Measurements from ENCODE around the gene IPMK. TPM values are rescaled to one million over a fixed set of nuclear protein-coding genes. Genes with fewer than 3 reads are reported as not detected.
"Not testable (repeated sequence)": the region's sequence is repeated elsewhere in the genome, so short reads cannot be mapped to it uniquely, and the experiment has no call there.

Gene IPMK
- total RNA-seq, 1 donor from 2014 or later: 6.7 TPM

DNA sequence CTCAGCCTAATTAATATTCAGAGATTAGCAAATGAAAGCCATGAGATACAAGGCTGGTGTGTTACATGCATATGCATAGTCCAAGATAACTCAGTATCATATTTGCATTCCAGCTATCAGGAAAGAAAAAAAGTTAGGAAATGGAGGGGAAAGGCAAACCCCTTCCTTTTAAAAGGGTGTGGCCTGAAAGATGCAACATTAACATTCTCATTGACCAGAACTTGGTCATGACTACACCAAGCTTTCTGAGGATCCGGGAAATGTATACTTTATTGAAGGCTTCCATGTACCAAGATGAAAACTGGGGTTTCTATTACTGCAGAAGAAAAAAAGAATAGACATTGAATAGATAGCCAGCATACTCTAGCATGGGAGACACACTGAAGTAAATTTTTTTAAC lies 96.5 kb downstream of the IPMK start:
- Mint-ChIP-seq H3K4me3 (no peak overlapping the region), H3K4me1 (no peaks in the 10 kb centered on the region), H3K27me3 (ENCODE audit: low read depth) (peaks cover 2% of the 10 kb centered on the region), H3K36me3 (ENCODE audit: low read depth) (no peaks in the 10 kb centered on the region), H3K9me3 (no peaks in the 10 kb centered on the region), H3K27ac (ENCODE audit: unreplicated experiment) (no peak overlapping the region)
- TF ChIP-seq, protein P1, sequence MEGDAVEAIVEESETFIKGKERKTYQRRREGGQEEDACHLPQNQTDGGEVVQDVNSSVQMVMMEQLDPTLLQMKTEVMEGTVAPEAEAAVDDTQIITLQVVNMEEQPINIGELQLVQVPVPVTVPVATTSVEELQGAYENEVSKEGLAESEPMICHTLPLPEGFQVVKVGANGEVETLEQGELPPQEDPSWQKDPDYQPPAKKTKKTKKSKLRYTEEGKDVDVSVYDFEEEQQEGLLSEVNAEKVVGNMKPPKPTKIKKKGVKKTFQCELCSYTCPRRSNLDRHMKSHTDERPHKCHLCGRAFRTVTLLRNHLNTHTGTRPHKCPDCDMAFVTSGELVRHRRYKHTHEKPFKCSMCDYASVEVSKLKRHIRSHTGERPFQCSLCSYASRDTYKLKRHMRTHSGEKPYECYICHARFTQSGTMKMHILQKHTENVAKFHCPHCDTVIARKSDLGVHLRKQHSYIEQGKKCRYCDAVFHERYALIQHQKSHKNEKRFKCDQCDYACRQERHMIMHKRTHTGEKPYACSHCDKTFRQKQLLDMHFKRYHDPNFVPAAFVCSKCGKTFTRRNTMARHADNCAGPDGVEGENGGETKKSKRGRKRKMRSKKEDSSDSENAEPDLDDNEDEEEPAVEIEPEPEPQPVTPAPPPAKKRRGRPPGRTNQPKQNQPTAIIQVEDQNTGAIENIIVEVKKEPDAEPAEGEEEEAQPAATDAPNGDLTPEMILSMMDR (conservative IDR thresholded peaks at IDR 0.05): no peak
- no peak for DNase-seq (ENCODE audit: low read depth, low spot score)

DNA sequence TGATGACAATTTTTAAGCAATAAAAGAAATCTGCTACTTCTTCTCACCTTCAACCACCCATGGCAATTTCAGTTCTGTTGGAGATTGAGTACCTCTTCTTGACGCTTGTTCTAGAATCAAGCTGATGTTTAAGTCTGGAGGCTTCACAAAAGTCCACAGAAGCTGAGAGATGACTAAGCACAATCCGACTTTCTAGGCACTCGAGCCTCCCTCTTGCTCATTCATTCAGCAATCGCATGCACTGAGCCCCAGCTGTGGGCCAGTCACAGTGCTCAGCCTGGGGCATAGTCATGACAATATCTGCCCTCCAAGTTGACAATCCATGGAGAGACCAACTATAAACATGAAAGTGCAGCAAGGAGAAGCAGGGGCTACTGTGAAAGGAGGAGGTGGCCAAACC lies 103.2 kb downstream of the IPMK start:
- Mint-ChIP-seq H3K27me3 (ENCODE audit: low read depth) (peaks cover 14% of the 10 kb centered on the region), H3K4me1 (no peaks in the 10 kb centered on the region), H3K9me3 (no peaks in the 10 kb centered on the region), H3K36me3 (ENCODE audit: low read depth) (no peaks in the 10 kb centered on the region), H3K27ac (ENCODE audit: unreplicated experiment) (no peak overlapping the region), H3K4me3 (no peak overlapping the region)
- no peak for DNase-seq (ENCODE audit: low read depth, low spot score)
- TF ChIP-seq, protein P1 (conservative IDR thresholded peaks at IDR 0.05): no peak

DNA sequence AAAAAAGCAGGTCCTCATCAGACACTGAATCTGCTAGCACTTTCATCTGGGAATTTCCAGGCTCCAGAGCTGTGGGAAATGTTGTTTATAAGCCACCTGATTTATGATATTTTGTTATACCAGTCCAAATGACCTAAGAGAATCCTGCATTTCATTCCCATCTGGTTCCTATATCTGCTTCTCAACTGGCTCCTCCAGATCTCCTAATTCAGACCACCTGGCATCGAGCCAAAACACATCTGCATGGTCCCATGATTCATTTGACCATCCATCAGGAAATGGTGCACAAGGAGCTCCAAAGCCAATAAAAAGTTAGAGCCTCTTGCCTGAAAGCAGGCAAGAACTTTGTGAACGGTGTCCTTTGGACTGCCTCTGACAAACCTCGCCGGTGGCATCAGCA lies 108.9 kb downstream of the IPMK start:
- no peaks in the 10 kb centered on the region for H3K4me1 Mint-ChIP-seq
- no peak for DNase-seq (ENCODE audit: low read depth, low spot score)
- no peak overlapping the region for H3K27ac Mint-ChIP-seq (ENCODE audit: unreplicated experiment)

DNA sequence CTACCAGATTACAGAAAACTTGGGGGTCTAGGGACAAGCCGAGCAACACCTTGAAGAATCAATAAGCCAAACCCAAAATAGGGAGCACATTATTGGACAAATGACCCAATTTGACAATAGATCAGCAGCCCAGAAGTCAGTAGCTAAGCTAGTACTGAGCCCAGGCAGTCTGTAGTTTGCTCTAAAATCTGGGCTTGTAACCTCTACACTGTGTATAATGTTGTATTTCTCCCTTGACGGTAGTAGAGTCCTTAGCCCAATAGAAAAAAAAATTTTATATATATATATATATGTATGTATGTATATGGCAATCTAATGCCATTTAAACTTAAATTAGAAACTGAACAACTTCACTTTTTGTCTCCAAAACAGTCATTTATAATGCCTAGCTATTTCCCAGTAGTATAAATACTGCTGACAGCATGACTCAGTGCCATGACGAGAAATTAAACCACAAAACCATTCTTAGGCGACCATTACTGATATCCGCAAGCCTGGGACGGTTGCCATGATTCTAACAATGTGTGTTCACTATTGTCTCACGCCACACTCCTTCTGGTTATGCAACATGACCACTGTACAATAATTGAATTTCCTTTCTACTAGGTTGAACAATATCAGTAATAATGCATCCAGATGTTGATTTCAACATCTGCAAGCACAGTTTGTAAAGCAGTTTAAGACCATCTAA lies 110.5 kb downstream of the IPMK start:
- no peaks in the 10 kb centered on the region for H3K9me3 Mint-ChIP-seq
- H3K27ac Mint-ChIP-seq (ENCODE audit: unreplicated experiment): no peak overlapping the region
- DNase-seq (ENCODE audit: low read depth, low spot score): no peak
- H3K4me1 Mint-ChIP-seq: no peaks in the 10 kb centered on the region
- TF ChIP-seq, protein P1 (conservative IDR thresholded peaks at IDR 0.05): no peak
- H3K27me3 Mint-ChIP-seq (ENCODE audit: low read depth): peaks cover 26% of the 10 kb centered on the region
- H3K4me3 Mint-ChIP-seq: no peak overlapping the region
- no peaks in the 10 kb centered on the region for H3K36me3 Mint-ChIP-seq (ENCODE audit: low read depth)

More for the DNA sequence above, 108.9 kb downstream of the IPMK start:
- TF ChIP-seq, protein P1 (conservative IDR thresholded peaks at IDR 0.05): no peak
- H3K27me3 Mint-ChIP-seq (ENCODE audit: low read depth): peaks cover 27% of the 10 kb centered on the region
- H3K4me3 Mint-ChIP-seq: no peak overlapping the region
- no peaks in the 10 kb centered on the region for H3K36me3 Mint-ChIP-seq (ENCODE audit: low read depth)
- no peaks in the 10 kb centered on the region for H3K9me3 Mint-ChIP-seq

DNA sequence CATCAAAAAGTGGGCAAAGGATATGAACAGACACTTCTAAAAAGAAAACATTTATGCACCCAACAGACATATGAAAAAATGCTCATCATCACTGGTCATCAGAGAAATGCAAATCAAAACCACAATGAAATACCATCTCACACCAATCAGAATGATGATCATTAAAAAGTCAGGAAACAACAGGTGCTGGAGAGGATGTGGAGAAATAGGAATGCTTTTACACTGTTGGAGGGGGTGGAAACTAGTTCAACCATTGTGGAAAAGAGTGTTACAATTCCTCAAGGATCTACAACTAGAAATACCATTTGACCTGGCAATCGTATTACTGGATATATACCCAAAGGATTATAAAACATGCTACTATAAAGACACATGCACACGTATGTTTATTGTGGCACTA lies 111.8 kb downstream of the IPMK start:
- not testable (repeated sequence) for DNase-seq (ENCODE audit: low read depth, low spot score); H3K4me1 Mint-ChIP-seq; H3K27ac Mint-ChIP-seq (ENCODE audit: unreplicated experiment); H3K4me3 Mint-ChIP-seq; H3K9me3 Mint-ChIP-seq; H3K36me3 Mint-ChIP-seq (ENCODE audit: low read depth)
- H3K27me3 Mint-ChIP-seq (ENCODE audit: low read depth): peaks cover 24% of the 10 kb centered on the region

DNA sequence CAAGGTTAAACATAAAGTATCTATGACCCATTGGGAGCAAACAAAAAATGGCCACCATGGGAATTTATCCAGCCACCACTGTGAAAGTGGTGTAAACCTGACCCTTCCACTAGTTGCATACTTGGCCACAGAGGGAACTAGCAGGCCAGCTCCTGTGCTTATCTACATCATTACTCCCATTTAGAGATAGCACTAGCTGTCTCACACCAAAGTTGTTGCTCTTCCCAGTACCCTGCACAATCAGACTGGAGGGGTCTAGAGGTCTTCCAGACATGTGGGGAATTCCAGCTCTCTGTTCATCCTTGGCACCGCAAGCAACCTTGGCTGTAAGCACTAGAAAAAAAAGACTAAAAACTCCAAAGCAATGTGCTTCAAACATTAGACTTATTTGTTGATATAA lies 113.9 kb downstream of the IPMK start:
- Mint-ChIP-seq H3K27ac (ENCODE audit: unreplicated experiment) (no peak overlapping the region), H3K36me3 (ENCODE audit: low read depth) (no peaks in the 10 kb centered on the region), H3K27me3 (ENCODE audit: low read depth) (peaks cover 14% of the 10 kb centered on the region), H3K9me3 (no peaks in the 10 kb centered on the region), H3K4me3 (no peak overlapping the region), H3K4me1 (peaks cover 4% of the 10 kb centered on the region)
- TF ChIP-seq, protein P1 (conservative IDR thresholded peaks at IDR 0.05): no peak
- DNase-seq (ENCODE audit: low read depth, low spot score): no peak

Data from neural crest cell (in vitro differentiated cells).